A549 (cell line): ENCODE data around the gene ARF1. TPM values are rescaled to one million over a fixed set of nuclear protein-coding genes. Genes with fewer than 3 reads are reported as not detected.

Source experiments
- ATAC-seq, 2 experiments: fragments of 200-7000 bp in 1 of 2; fragments of >200 bp in 1 of 2; cut with Nextera tagmentation in 1 of 2; cut with Tn5 transposase in 1 of 2; 3 replicates each; pipeline versions ENCODE4 v1.8.0 to v1.9.1; 2018 to 2020; ENCODE audit warnings: mild to moderate bottlenecking in 1 of 2, moderate library complexity in 1 of 2
- CTCF ChIA-PET: fragments of 300-600 bp; sonication (Branson Sonifier 250); formaldehyde crosslinking; extraction: SDS; loops from one replicate; lab custom pipeline; 2021; ENCODE audit warnings: antibody characterized with exemption, inconsistent platforms; lab: Yijun Ruan, JAX
- POLR2A ChIA-PET: fragments of 350-600 bp; formaldehyde crosslinking; extraction: SDS; loops from one replicate; lab custom pipeline; 2021; ENCODE audit warnings: antibody characterized with exemption, inconsistent platforms; lab: Yijun Ruan, JAX
- DNase-seq, 2 experiments: peaks; one replicate each; pipeline versions ENCODE4 v3.0.0 to v3.0.0-alpha.2; 2011 to 2016; ENCODE audit warnings: low read depth in 1 of 2, low spot score in 1 of 2
- FAIRE-seq: peaks from 2 replicates; lab custom pipeline; 2011; peaks lifted over from hg19 to GRCh38; lab: Jason Lieb, UNC
- H3K27ac ChIP-seq, 2 experiments: fragments of >200 bp; sonication (Bioruptor Twin); formaldehyde crosslinking; 3 replicates each; pipeline ENCODE4 v1.5.1; 2016 to 2017
- H3K4me1 ChIP-seq: fragments of >200 bp; sonication (Bioruptor Twin); formaldehyde crosslinking; 3 replicates; pipeline ENCODE4 v1.6.1; 2016
- H3K4me2 ChIP-seq: fragments of >200 bp; sonication (Bioruptor Twin); formaldehyde crosslinking; 3 replicates; pipeline ENCODE4 v1.6.1; 2016
- H3K4me3 ChIP-seq: fragments of >200 bp; sonication (Bioruptor Twin); formaldehyde crosslinking; 3 replicates; pipeline ENCODE4 v1.5.1; 2016
- H3K9me3 ChIP-seq: fragments of >200 bp; sonication (Bioruptor Twin); formaldehyde crosslinking; 3 replicates; pipeline ENCODE4 v1.6.1; 2016
- BCL3 ChIP-seq: fragments of >200 bp; sonication (Bioruptor Twin); formaldehyde crosslinking; IDR thresholded peaks from 3 replicates; pipeline ENCODE4 v1.6.1; 2016
- CHD2 ChIP-seq: fragments of 150-350 bp; IDR thresholded peaks from 2 replicates; pipeline ENCODE4 v1.6.1; 2014; ENCODE audit warnings: low read length; ENCODE audit not compliant: partially characterized antibody
- CHD4 ChIP-seq: fragments of 200-600 bp; sonication (generic); IDR thresholded peaks from 2 replicates; pipeline ENCODE4 v1.6.1; 2016; ENCODE audit warnings: antibody characterized with exemption, mild to moderate bottlenecking, borderline replicate concordance
- CTCF ChIP-seq: fragments of >200 bp; sonication (Bioruptor Twin); formaldehyde crosslinking; IDR thresholded peaks from 3 replicates; pipeline ENCODE4 v1.5.1; 2016
- EHF ChIP-seq: fragments of 250-450 bp; sonication (Bioruptor Pico); IDR thresholded peaks from 2 replicates; pipeline ENCODE4 v1.5.0; 2020; ENCODE audit warnings: mild to moderate bottlenecking
- EHMT2 ChIP-seq: fragments of 200-600 bp; sonication (generic); IDR thresholded peaks from 2 replicates; pipeline ENCODE4 v1.6.1; 2016; ENCODE audit warnings: antibody characterized with exemption, low read depth, mild to moderate bottlenecking, moderate library complexity
- ESRRA ChIP-seq: fragments of 150-350 bp; IDR thresholded peaks from 2 replicates; pipeline ENCODE4 v1.6.1; 2014; ENCODE audit warnings: mild to moderate bottlenecking, low read length, borderline replicate concordance
- HDAC2 ChIP-seq: fragments of 200-600 bp; sonication (generic); IDR thresholded peaks from 2 replicates; pipeline ENCODE4 v1.6.1; 2016
- JUN ChIP-seq, 2 experiments: fragments of >200 bp; sonication (Bioruptor Twin); formaldehyde crosslinking; IDR thresholded peaks; 2 replicates in 1 of 2; 3 replicates in 1 of 2; pipeline ENCODE4 v1.6.1; 2016 to 2017
- MAX ChIP-seq: IDR thresholded peaks from 2 replicates; pipeline ENCODE4 v1.6.1; 2012
- MAZ ChIP-seq: fragments of 150-350 bp; IDR thresholded peaks from 2 replicates; pipeline ENCODE4 v1.6.1; 2014; ENCODE audit warnings: antibody characterized with exemption, low read depth, low read length, borderline replicate concordance
- NFE2L2 ChIP-seq: fragments of 150-350 bp; conservative IDR thresholded peaks from 2 replicates; pipeline ENCODE4 v1.6.1; 2014; ENCODE audit warnings: low read length
- NPAS2 ChIP-seq: fragments of 250-450 bp; sonication (Bioruptor Pico); IDR thresholded peaks from 2 replicates; pipeline ENCODE4 v1.8.0; 2022; ENCODE audit warnings: mild to moderate bottlenecking, moderate library complexity, borderline replicate concordance
- PHF8 ChIP-seq: fragments of 200-600 bp; sonication (generic); IDR thresholded peaks from 2 replicates; pipeline ENCODE4 v1.6.1; 2016; ENCODE audit warnings: low read depth, mild to moderate bottlenecking, antibody characterized with exemption, moderate library complexity, borderline replicate concordance
- POLR2A ChIP-seq: IDR thresholded peaks from 2 replicates; pipeline ENCODE4 v1.6.1; 2012; ENCODE audit warnings: mild to moderate bottlenecking, low read length
- POLR2AphosphoS2 ChIP-seq: conservative IDR thresholded peaks from 2 replicates; pipeline ENCODE4 v1.6.1; 2012; ENCODE audit warnings: low read length, improper control_type of control experiment, inconsistent platforms
- RCOR1 ChIP-seq: fragments of 150-350 bp; IDR thresholded peaks from 2 replicates; pipeline ENCODE4 v1.6.1; 2014; ENCODE audit warnings: antibody characterized with exemption, low read length, low read depth
- REST ChIP-seq: fragments of 200-600 bp; sonication (generic); IDR thresholded peaks from 2 replicates; pipeline ENCODE4 v1.6.1; 2016; ENCODE audit warnings: antibody characterized with exemption, mild to moderate bottlenecking, moderate library complexity
- RFX5 ChIP-seq: fragments of 450-650 bp; IDR thresholded peaks from 2 replicates; pipeline ENCODE4 v1.7.1; 2014; ENCODE audit warnings: antibody characterized with exemption, mild to moderate bottlenecking, moderate library complexity
- SMC3 ChIP-seq: fragments of >200 bp; sonication (Bioruptor Twin); formaldehyde crosslinking; IDR thresholded peaks from 3 replicates; pipeline ENCODE4 v1.6.1; 2018; ENCODE audit warnings: inconsistent platforms
- SREBF2 ChIP-seq: fragments of 450-650 bp; IDR thresholded peaks from 2 replicates; pipeline ENCODE4 v1.6.1; 2014; ENCODE audit warnings: mild to moderate bottlenecking, moderate library complexity
- TFCP2L1 ChIP-seq: fragments of 250-450 bp; sonication (Bioruptor Pico); IDR thresholded peaks from 2 replicates; pipeline ENCODE4 v1.5.0; 2021; ENCODE audit warnings: mild to moderate bottlenecking
- ZFP36 ChIP-seq: fragments of 450-650 bp; IDR thresholded peaks from 2 replicates; pipeline ENCODE4 v1.6.1; 2014; ENCODE audit warnings: borderline replicate concordance; ENCODE audit not compliant: partially characterized antibody
- ZSCAN20 ChIP-seq: fragments of 250-450 bp; sonication (Bioruptor Pico); IDR thresholded peaks from 2 replicates; pipeline ENCODE4 v1.8.0; 2022; ENCODE audit warnings: mild to moderate bottlenecking, moderate library complexity
- WGBS: methylation state at CpG from one replicate; pipeline ENCODE4 v1.1.6; 2017; ENCODE audit errors: missing lambda C conversion rate; 5-methylcytosine and 5-hydroxymethylcytosine counted together
- polyA plus RNA-seq, 4 experiments: library from polyadenylated mRNA; depleted of rRNA in 3 of 4; stranded (reverse); fragments of >200 nt; fragmentation: RNase III in 1 of 4; extraction: RNeasy Plus Mini Kit Qiagen cat#74134 plus additional on column Dnase treatment in 1 of 4; gene quantifications; 2 replicates in 3 of 4; 3 replicates in 1 of 4; pipeline ENCODE4 v1.2.3, GENCODE V29; 2011 to 2017

The ARF1 gene
- polyA plus RNA-seq, 2 of the 4 experiments (the other 2 are of a cell fraction): 297 to 376 TPM

GRCh38 chr1:228136901-228137300 lies 54.4 kb downstream of the ARF1 start (continued):
- TF ChIP-seq ZSCAN20 (CRISPR knock-in tag) (no peak), HDAC2 (no peak)

- no peak for TF ChIP-seq ZFP36
- 0 out of 3 replicates have a peak, but pooled peaks have one; percentile 30 for TF ChIP-seq BCL3
- TF ChIP-seq PHF8: peak; percentile 44; the same call in 1 of the 2 replicates
- TF ChIP-seq JUN (IDR thresholded peaks at IDR 0.05): peak in 1 of 2 experiments; percentile 34; a peak in 2 of 5 replicates
- peak; percentile 62 for TF ChIP-seq POLR2A
- TF ChIP-seq, all 56 proteins: peak for 4
- H3K4me3 ChIP-seq: peak overlapping the region; percentile 65
- ChIA-PET POLR2A (no interaction called here), CTCF (interaction anchor here (0.9 to 2.1 kb wide), 3 partner anchors 9 to 253 kb away, joined by 3 to 9 read pairs (median 3); no protein-coding TSS in a partner anchor)
- WGBS: 17% methylated on average over 30 of the region's 30 CpGs
- DNase-seq (no peak), FAIRE-seq (no peak), ATAC-seq (no peak)
- H3K4me2 ChIP-seq: peak overlapping the region; percentile 88
- peak overlapping the region; percentile 84 to 89 for H3K27ac ChIP-seq
- H3K4me1 ChIP-seq: peaks cover 14% of the 10 kb centered on the region
- no peaks in the 10 kb centered on the region for H3K9me3 ChIP-seq
These were observed 57.0 kb downstream of the ARF1 start for GRCh38 chr1:228139406-228139930.

- H3K4me2 ChIP-seq: peak within 1 kb of the TSS; percentile 95
- ATAC-seq (peak; percentile 92 to 95), DNase-seq (peak; percentile 97 to 100), FAIRE-seq (peak; percentile 36)
- H3K4me3 ChIP-seq: peak within 1 kb of the TSS; percentile 85
- WGBS: under 1% methylated on average over 44 of the region's 95 CpGs
- ChIA-PET POLR2A (interaction anchor here (0.8 to 1.3 kb wide), 2 partner anchors 25 to 31 kb away, joined by 3 to 19 read pairs; partner anchors contain the start of genes IBA57 and MRPL55), CTCF (interaction anchor here (0.7 to 2.1 kb wide), 3 partner anchors 9 to 355 kb away, joined by 3 to 9 read pairs (median 5); no protein-coding TSS in a partner anchor)
- peaks cover 14% of the 10 kb centered on the region for H3K4me1 ChIP-seq
- H3K9me3 ChIP-seq: no peaks in the 10 kb centered on the region
- peak within 1 kb of the TSS; percentile 84 to 94 for H3K27ac ChIP-seq
- no peak for TF ChIP-seq RCOR1
- 0 out of 3 replicates have a peak, but pooled peaks have one; percentile 7 for TF ChIP-seq SMC3
- TF ChIP-seq CTCF: peak; percentile 19; the same call in 2 of the 3 replicates
- 0 out of 2 replicates have a peak, but pooled peaks have one; percentile 34 for TF ChIP-seq MAZ
- no peak for TF ChIP-seq EHF (CRISPR knock-in tag)
- TF ChIP-seq EHMT2: no peak
- TF ChIP-seq MAX: peak; percentile 67; the same call in 1 of the 2 replicates
- TF ChIP-seq JUN (IDR thresholded peaks at IDR 0.05): peak in 1 of 2 experiments; percentile 68; a peak in 2 of 5 replicates
- TF ChIP-seq TFCP2L1 (CRISPR knock-in tag): no peak
- no peak for TF ChIP-seq REST
- no peak for TF ChIP-seq CHD4
- no peak for TF ChIP-seq SREBF2
- peak; percentile 76; the same call in 1 of the 2 replicates for TF ChIP-seq RFX5
- no peak; the same call in 1 of the 2 replicates for TF ChIP-seq NFE2L2
- no peak for TF ChIP-seq ESRRA
- no peak for TF ChIP-seq NPAS2 (CRISPR knock-in tag)
- peak; percentile 93 for TF ChIP-seq POLR2A
- TF ChIP-seq CHD2: no peak
- TF ChIP-seq PHF8: peak; percentile 99
- no peak for TF ChIP-seq BCL3
- no peak for TF ChIP-seq POLR2AphosphoS2
These were observed 57.6 kb downstream of the ARF1 start, which contains the start of gene GUK1 for GRCh38 chr1:228139931-228140723. Gene GUK1 (plus strand): TSS chr1:228140279. CDS start chr1:228140303, 24 bp downstream.
